GM03348 (cell line): ENCODE data around the gene PDE6D.

Experiments
- DNase-seq: peaks from one replicate; pipeline ENCODE4 v3.0.0; 2012; ENCODE audit warnings: low spot score

The PDE6D gene

DNA sequence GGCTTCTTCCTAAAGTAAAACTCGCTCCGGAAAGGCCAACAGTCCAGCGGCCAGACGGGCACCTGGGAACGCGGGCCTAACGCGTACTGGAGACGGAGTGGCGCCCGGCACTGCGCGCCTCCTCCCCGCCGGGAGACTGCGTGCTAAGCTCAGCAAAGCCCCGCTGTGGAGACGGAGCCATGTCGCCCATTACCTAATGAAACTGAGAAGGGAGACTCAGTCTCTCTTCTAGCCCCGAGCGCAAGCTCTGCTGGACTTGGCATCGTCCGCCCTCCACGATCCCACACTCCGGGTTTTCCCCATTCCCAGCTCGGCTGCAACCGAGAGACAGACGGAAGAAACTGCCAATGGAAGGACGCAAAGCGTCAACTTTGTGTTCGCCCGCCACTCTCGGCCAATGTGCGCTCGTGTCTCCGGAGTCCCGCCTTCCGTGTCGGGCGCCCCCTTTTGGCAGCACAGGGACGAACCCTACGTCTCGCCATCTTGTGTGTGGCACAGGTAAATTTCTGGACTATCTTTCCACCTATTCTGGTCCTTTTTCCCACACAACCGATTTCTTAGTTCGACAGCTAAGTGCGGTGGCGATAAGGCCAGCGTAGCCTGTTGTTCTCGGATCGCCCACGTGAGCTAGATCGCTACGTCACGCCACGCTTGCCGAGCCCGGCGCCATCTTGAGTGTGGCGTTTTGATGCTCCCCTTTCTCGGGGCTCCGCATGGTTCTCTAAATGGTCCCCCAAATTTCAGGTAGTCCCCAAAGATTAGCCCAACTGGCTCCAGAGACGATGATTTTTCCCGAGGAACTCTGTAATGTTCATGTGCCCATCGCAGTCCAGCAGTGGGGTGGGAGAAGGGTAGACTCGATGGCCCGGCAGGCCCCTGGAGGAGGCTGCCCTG lies 74.1 kb downstream of the PDE6D start:
- peak; percentile 96 for DNase-seq

DNA sequence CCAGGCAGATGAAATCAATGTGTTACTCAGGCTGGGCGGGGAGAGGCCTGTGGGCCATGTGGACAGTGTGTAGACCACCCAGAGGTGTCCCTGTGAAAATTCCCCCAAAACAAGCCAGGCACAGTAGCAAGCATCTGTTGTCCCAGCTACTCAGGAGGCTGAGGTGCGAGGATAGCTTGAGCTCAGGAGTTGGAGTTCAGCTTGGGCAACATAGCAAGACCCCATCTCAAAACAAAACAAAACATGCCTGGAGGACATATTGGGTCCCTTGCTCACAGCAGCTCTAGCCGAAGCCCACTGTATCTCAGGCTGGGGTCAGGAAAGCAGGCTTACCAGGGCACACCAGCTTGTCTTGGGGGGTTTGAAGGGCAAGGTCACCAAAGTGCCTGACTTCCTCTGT lies 77.1 kb downstream of the PDE6D start:
- DNase-seq, result no peak

DNA sequence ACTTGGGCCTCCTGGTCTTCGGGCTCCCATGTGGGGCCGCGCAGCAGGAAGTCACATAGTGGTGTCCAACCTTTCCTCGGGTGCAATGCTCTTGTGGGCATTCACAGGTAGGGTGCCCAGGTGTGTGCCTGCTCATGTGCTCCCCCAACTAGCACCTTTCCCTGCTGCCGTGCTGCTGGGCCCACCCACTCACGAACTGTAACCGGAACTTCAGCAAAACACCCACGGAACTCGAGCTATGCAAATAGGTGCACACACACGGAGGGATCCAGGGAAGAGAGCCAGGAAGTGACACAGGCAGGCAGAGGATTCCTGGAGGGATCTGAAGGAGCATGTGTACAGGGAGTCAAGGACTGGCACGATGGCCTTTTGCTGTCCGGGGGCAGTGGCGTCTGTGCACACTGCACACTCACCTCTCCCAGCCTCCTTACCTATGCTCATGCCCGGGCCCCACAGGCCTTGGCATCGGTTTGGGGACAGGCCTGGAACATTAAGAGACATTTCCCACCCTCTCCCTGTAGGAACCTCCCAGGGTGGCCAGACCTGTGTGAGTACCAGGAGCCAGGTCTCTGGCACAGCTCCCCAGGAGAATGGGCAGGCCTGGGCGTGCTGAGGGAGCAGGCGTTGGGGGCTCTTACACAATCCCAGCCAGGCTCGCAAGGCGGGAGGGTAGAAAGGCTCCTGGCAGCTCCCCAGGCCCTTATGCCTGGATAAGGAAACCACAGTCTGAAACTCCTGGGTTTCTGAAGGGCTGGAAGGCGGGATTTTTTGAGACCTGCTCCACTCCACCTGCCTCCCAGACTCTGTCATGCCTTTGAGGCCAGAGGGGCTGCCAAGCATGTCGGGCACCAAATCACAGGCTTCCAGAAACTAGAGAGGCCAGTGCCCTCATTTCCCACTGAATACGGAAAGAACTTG lies 79.4 kb downstream of the PDE6D start:
- no peak for DNase-seq

DNA sequence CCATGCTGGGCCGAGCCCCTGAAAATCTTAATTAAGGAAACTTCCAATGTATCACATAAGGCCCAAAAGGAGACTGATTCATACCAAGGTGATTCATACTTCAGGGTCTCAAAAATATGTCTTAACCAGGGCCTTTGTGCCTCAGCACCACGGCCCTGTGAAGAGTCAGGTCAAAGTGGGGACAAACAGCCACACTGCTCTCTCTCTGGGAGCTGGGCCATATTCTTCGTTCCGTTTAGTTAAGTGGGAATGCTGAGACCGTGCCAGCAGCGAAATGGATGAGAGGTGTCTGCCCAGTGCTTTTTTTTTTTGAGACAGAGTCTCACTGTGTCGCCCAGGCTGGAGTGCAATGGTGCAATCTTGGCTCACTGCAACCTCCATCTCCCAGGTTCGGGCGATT lies 82.1 kb downstream of the PDE6D start:
- no peak for DNase-seq

DNA sequence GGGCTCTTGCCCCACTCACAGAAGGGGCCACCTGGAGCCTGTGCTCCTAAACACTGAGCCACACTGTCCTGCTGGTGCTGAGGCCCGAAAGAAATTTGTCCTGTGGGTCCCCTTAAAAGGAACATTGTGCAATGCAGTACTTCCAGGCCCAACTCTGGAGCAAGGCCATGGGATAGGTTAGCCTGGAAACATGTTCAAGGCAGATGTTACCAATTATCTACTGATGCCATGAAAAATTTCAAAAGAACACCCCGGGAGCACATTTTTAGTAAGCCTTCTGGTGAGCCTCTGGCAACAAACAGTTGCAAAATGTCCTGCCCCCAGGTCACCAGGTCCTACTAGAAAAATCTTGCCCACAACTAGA lies 85.1 kb downstream of the PDE6D start:
- peak; percentile 84 for DNase-seq

DNA sequence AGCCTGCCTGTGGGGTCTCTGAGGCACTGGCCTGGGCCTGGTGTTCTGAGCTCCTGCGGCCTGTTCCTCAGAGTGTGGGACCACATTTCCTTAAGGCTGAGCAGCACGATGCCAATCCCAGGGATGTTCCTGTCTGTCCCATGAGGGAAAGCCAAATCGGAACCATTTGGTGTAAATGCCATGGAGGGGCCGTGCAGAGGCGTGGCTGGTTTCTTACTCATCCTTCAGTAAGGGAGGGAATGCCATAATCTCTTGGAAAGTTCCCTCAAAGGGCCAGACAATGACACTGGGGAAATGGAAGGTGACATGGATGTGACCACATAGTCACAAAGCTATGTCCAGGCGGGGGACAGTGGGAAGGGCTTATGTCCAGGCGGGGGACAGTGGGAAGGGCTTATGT lies 87.1 kb downstream of the PDE6D start:
- DNase-seq, result no peak

DNA sequence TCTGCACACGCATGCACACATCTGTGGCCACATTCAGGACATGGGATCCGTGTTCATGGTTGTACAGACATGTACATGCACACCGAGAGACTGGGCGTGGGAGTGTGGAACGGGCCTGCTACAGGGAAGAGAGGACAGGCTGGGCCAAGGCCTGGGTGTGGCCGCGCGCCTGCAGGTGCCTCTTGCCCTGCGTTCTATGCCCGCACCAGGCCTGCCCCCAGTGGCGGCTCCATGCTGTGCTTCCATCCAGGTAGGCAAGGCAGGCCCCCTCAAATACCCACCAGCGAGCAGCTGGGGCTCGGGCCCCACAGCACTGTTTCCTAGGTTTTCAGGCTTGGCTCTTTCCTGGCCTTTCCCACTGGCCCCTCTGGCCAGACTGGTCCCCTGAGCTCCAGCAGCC lies 88.2 kb downstream of the PDE6D start:
- no peak for DNase-seq

DNA sequence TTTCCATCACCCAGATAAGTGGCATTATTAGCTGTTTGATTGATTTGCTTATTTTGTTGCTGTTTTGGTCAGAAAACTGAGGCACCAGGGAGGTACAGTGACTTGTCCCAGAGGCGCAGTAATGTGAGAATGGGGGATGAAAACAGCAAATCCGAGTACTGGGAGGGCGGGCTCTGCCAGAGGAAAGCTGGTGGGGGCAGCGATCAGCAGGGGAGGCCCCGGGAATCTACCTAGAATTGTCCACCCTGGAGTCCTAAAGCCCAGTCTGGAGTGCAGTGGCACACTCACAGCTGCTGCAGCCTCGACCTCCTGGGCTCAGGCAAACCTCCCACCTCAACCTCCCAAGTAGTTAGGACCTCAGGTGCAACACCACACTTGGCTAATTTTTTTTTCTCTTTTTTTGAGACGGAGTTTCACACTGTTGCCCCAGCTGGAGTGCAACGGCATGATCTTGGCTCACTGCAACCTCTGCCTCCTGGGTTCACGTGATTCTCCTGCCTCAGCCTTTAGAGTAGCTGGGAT lies 89.8 kb downstream of the PDE6D start:
- no peak for DNase-seq

DNA sequence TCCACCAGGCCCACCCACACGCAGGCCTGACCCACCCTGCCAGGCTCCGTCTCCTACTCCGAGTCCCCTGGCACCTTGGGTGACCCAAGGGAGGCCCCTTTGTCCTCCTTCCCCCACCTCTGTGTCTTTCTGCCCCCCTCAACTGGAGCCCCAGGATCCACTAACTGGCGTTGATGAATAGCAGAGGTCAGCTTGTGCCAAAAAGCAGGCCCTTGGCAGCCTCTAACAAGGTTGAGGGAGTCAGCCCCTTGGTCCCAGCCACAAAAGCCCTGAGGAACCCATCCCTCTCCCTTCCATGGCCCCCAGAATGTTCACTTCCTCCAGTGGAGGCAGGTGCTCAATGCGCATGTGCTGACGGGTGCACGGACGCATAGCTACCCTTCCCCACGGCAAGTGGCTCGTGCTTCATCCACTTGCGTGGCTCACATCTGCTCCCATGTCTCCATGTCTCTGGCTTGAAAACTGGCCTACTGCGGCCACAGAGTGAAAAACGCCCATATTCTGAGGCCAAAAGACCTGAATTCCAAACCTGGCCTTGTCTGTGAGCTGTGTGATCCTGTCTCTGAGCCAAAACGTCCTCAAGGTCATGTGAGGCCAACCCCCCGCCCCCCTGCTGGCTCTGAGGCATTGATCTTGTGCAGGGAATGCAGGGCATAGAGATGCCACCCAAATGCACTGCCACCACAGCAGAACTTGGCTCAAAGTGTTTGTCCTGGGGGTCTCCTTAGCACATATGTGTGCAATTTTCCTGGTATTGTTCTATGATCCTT lies 91.8 kb downstream of the PDE6D start:
- no peak for DNase-seq

DNA sequence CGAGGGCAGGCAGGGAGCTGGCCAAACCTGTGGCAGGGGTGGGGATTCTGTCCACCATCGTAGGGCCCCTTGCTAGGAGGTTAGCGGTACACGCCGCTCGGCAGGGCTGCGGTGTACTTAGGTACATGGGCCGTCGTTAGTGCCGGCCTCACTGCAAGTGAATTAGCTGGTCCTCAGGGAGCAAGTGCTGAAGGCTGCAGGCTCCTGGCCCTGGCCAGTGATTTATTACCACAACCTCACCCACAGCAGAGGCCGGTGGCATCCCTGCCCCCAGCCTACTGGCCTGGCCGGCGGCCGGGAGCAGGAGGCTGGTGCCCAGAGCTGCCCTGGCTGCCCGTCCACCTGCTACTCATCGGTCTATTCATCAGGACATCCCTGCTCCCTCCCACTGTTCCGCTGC lies 92.4 kb downstream of the PDE6D start:
- no peak for DNase-seq

DNA sequence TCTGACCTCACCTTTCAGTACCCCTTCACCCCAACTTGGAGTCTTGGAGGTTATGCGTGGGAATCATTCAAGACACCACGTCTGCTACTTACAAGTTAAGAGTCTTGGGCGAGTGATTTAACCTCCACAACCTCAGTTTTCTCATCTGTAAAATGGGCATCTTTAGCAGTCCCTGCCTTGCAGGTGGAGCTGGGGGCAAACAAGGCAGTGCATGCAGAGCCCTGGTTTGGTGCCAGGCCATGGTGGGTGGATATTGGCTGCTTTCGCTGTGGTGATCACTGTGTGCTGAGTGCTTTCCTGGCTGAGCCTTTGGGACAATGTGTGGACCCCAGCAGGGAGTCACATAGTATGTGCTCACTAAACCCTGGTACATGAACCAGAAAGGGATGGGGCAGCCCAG lies 93.1 kb downstream of the PDE6D start:
- DNase-seq, result no peak

DNA sequence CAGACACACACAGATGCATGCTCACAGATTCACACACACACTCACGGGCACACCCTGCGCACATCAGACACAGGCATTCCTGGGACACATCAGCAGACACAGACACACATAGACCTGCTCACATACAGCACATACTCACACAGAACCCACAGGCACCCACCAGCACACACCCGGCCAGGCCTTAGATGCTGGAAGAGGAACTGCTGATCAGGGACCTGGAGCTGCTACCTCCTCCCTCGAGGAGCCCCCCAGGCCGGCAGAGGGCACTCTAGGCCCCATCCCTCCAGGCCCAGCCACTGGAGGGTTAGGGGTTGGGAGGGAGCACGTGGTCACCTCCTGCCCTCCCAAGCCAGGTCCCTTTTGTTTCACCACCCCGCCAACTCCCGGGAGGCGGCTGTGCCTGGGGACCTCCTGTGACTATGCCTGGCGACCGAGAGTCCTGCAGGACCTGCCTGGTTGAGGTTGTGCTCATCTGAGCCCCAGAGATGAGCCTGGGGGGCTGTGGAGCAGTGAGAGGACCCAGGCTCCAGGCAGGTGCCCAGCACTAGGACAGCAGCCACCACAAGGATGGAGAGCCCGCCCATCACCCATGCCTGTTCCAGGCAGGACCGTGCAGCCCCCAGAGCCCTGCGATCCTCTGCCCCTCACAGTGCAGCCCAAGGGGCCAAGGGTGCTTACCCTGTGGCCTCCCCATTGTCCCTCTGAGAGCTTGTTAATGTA lies 93.8 kb downstream of the PDE6D start:
- peak; percentile 71 for DNase-seq

DNA sequence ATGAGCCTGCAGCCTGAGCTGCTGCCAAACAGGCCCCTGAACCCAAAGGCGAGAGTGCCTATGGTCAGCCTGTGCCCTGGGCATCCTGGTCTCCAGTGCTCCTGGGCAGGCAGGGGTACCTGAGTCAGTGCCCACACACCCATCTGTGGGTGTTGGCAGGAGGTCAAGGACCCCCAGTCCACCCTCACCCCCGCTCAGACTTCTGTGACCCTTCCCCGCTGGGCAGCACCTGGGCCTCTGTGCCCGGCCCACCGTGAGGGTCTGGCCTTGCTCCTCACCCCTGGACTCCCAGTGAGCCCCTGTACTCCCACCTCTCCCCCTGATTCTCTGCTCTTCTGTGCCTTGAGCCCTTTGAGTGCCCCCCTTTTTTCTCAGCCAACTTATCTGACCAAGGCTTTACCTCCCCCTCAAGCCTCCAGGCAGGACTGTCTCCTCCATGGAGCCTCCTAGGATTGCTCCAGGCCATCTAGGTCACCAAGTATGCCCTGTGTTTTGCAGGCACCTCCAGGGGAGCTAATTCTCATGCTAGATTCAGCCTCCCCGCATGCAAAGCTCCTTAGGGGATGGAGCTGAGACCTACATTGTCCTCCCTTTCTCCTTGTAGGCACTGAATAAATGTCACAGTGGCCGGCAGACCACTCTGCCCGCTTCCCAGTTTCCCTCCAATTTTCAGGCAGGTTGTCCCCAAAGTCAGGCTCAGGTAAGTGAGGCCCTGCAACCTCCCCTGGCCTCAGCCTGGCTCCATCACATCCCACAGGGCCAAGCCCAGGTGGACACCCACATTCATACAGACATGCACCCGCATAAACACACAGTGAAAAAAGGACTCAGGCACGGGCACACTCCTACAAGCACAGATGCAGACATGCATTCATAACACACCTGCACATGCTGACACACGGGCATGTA lies 94.6 kb downstream of the PDE6D start:
- DNase-seq, result no peak

DNA sequence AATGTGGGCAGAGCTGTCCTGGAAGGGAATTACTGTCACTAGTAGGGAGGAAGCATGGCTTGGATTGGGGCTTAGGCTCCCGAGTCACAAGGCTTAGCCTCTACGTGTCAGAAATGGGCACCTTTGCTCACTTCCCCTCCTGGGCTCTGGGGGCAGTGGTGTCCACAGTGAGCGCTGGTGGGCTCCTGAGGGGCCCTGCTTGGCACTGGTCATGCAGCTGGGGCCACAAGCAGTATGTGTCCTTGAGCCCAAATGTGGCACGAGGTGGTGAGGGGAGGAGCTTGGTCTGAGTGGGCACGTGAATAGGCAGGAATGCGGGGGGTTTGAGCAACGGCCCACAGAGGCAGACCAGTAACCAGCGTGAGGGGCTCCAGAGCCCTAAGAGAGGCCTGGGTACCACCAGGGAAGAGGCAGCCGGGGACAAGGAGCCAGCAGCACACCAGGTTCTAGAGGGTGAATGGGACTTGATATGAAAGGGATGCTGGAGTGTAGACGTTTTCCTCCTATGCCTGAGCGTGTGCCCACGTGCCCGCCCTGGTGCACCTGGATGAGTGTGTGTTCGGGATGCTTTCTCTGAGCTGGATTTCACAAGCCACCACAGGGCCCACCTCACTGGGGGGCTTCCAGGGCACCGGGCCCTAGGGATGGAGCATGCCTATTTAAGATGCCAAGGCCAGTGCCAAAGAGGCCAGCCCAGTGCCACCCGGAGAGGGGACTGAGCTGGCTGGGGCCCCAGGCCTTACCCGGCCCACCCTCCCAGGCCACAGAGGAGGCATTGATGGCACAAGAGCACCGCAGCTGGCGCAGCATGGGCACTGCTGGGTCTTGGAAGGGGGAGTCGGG lies 95.5 kb downstream of the PDE6D start:
- DNase-seq, result no peak

DNA sequence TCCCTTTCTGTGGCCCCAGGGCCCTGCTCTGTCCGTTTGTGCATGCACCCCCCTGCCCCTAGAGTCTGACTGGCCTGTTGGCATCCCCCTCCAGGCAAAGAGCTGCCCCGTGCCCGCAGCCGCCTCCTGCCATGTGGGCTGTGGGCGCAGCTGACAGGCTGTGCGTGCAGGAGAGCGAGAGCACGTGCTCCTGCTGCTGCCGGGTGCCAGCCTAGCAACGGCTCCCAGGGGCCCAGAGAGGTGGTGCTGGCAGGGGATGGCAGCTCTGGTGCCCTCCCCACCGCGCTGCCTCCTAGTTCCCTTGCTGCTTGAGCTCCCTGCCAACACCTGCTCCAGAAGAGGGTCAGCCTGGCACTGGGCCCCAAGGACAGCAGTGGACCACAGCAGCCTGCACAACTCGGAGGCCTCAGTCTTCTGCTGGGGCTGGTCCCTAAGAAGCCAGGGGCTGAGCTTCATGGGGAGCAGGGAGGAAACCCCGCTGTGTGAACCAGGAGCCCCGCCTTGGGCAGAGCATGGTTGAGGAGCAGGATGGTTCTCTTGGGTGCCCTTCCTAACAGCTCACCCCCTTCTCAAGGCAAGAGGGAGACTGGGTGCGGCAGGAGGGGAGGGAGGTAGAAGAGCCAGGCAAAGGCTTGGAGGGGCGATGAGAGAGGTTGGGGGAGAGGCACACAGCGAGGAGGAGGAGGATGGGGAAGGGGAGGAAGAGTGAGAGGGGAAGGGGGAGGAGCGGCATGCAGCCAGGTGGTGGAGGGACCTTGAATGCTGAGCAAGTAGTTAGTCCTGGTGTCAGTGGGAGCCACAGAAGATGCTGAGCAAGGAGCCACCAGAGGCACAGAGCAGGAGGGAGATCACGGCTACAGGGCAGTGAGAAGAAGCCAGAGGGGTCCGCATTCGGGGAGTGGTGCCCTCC lies 96.5 kb downstream of the PDE6D start:
- DNase-seq, result no peak

DNA sequence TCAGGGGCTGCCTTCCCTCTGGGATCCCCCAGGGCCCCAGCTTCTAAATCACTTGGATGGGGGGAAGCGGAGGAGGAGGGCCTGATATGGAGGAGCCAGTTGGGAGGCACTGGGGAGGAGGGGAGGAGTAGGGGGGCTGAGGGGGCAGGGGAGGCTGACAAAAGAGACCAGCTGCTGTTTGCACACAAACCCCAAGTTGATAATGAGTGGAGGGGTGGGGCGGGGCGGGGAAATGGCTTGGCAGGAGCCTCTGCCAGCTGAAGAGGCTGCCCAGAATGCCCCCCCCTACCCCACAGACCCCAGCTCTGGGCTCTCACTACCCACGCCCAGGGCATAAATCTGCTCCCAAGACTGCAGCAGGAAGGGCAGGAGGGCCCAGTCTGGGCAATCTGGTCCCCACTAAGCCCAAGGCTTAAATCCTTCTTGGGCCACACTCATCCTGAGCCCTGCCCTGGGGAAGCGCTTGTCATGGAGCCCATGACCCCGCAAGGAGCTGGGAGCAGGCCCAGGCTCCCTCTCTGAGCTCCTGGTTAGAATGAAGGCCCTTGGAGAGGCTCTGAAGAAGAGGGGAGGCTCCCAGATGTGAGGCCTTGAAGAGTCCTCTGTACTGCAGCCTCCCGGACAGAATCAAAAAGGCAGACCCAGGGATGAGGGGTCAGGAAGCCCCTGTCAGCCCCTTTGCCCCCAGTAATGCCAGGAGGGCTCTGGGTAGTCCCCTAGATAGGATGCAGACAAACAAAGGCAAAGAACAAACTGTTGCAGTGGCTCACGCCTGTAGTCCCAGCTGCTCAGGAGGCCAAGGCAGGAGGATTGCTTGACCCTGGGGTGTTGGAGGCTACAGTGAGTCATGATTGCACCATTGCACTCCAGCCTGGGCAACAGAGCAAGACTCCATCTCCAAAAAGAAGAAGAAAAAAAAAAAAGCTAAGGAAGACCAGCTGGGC lies 97.5 kb downstream of the PDE6D start:
- DNase-seq, result no peak

DNA sequence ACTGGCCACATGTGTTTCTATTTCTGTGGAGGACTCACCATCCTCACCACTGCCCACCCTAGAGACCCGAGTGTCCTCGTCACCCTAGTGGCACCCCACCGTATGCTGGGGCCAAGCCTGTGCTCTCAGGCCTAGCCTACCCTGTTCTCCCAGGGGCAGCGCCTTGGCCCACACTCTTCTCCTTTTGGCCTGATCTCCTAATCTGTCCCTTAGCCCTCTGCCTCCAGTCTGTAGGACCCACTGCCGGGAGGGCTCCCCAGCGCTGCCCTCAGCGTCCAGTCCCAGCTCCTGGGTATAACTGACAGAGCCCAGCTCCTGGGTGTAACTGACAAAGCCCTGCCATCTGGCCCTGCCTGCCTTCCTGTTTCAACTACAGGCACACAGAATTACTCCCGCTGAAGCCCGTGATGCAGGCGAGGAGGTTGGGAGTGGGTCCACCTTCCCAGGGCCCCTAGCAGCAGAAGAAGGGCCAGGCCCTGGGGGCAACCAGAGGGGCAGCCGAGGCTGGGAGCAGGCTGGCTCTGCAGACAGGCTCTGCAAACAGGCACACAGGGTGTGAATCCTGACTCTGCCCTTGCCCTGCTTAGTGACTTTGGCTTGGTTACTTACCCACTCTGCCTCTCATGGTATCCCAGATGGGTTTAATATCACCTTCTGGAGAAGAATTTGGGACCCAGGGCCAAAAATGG lies 98.3 kb downstream of the PDE6D start:
- no peak for DNase-seq
